ENCODE results near the gene DLX4.

Gene DLX4, protein sequence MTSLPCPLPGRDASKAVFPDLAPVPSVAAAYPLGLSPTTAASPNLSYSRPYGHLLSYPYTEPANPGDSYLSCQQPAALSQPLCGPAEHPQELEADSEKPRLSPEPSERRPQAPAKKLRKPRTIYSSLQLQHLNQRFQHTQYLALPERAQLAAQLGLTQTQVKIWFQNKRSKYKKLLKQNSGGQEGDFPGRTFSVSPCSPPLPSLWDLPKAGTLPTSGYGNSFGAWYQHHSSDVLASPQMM

DNA sequence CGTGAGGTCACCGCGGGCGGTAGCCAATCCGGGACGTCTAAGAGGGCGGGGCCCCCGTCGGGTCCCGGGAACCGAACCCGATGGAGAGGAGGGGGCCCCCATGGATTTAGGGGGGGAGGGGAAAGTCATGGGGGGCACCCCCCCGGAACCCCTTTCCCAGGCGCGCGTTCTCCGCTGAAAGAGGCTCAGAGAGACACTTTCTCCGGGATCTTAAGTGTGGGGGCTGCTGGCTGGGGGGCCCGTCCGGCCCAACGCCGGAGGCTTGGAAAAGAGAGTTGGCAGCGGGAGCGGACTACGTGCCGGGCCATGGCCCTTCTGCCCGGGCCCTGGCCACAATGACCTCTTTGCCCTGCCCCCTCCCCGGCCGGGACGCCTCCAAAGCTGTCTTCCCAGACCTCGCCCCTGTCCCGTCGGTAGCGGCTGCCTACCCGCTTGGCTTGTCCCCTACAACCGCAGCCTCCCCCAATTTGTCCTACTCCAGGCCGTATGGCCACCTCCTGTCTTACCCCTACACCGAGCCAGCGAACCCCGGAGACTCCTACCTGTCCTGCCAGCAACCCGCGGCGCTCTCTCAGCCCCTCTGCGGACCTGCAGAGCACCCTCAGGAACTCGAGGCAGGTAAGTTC is at the start of gene DLX4:
DLX4 (plus strand) TSS at position 57 of the 626 bp plus-strand sequence; CDS start at position 336, 279 bp downstream.
- TF ChIP-seq, protein P1, sequence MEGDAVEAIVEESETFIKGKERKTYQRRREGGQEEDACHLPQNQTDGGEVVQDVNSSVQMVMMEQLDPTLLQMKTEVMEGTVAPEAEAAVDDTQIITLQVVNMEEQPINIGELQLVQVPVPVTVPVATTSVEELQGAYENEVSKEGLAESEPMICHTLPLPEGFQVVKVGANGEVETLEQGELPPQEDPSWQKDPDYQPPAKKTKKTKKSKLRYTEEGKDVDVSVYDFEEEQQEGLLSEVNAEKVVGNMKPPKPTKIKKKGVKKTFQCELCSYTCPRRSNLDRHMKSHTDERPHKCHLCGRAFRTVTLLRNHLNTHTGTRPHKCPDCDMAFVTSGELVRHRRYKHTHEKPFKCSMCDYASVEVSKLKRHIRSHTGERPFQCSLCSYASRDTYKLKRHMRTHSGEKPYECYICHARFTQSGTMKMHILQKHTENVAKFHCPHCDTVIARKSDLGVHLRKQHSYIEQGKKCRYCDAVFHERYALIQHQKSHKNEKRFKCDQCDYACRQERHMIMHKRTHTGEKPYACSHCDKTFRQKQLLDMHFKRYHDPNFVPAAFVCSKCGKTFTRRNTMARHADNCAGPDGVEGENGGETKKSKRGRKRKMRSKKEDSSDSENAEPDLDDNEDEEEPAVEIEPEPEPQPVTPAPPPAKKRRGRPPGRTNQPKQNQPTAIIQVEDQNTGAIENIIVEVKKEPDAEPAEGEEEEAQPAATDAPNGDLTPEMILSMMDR (IDR thresholded peaks at IDR 0.05): no peak

DNA sequence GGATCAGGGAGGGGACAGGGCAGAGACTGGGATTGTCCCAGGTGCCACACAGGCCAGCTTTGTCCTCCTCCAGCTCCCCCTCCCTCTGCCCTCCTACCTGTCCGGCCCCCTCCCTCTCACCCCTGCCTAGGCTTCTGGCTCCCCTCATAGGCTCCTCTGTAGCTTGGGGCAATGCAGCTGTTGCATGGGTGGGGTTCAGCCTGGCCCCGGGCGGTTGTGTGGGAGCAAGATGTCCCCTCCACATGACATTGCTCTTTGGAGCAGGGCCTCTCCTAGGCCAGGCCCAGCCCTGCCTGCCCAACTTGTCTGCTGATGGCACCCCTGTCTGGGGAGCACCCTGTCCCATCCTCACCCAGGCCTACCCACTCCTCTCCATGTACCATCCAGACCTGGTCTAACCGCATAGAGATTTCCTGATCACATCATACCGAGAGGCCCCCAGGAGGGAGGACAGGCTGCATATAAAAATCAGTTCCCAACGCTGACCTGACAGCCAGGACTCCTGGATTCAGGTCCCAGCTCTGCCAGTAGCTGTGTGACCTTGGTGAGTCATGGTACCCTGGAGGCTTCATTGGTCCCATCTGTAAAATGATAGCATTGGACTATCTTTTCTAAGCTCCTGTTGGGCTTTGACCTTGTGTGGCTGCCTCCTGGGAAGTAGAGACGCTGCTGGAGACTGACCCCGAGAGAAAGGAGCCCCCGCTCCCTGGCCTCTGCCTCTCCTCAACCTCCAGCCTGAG is 48.8 kb upstream of the DLX4 start:
- TF ChIP-seq, protein P1 (IDR thresholded peaks at IDR 0.05): no peak

DNA sequence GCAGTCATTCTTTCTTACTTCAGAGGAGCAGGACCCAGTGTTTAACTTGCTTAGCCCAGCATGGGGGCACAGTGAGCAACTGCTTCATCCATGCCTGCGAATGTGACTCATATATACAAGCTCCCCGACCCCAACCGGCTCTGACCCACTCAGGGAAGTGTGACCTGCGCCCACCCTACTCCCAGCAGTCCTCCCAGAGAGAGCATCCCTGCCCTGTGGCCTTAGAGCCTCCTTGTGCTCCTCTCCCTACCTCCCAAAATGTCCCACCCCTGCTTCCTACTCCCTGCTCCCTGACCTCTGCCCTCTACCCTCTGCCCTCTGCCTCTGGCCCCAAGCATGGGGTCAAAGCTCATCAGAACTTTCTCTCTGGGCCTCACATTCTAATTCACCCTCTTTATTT is 46.9 kb upstream of the DLX4 start:
- TF ChIP-seq, protein P1 (IDR thresholded peaks at IDR 0.05): no peak

DNA sequence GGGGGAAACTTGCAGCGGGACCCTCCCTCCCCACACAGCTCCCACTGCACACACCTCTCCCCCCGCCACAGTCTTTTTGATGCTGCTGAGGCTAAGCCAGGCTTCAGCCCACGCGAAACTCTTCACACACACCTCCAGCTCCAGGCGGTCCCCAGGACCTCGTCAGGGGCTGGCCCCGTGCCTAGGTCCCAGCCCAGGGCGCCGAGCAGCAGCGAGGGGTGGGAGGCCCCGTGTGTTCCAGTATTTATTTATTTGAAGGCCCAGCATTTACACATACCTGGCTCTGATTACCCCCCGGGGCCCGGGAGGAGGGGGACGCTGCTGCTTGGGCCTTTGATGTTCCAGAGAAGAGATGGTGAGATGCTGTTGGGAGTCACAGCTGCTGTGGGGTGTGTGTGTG is 44.9 kb upstream of the DLX4 start:
- TF ChIP-seq, protein P1 (IDR thresholded peaks at IDR 0.05): no peak

DNA sequence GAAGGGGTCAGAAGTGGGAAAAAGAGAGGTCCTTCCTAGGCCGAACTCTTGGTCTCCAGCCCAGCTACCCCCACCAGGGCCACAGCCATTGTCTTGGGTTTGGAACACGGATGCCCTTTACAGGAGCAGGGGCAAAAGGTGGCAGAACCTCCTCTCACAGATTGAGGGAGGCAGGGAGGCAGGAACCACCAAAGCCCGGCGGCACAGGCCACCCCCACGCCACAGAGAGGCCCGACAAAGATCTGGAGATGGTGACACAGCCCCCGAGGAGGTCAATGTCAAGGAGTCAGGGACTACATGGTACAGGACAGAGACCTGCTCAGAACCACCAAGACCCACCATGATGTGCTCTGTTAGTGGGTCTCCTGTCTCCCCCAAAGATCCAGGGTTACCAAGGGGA is 44.4 kb upstream of the DLX4 start:
- TF ChIP-seq, protein P1 (IDR thresholded peaks at IDR 0.05): no peak

DNA sequence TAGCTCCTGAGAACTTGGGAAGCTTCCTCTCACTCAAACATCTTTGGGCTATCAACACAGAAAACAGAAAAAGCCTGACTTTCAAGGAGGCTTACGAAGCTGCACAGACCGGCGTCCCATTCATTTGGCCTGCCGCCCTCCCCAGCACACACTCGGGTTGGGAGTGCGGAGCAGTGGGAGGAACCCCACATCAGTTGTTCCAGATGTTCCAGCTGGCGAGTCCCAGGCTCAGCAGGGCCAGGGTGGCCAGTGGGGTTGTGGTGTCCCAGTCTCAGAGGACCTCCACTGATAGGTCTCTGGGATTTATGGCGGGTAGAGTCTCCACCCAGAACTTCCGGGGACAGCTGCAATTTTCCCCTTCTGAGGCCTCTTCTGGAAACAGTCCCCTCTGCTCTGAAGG is 43.1 kb upstream of the DLX4 start:
- TF ChIP-seq, protein P1 (IDR thresholded peaks at IDR 0.05): no peak

DNA sequence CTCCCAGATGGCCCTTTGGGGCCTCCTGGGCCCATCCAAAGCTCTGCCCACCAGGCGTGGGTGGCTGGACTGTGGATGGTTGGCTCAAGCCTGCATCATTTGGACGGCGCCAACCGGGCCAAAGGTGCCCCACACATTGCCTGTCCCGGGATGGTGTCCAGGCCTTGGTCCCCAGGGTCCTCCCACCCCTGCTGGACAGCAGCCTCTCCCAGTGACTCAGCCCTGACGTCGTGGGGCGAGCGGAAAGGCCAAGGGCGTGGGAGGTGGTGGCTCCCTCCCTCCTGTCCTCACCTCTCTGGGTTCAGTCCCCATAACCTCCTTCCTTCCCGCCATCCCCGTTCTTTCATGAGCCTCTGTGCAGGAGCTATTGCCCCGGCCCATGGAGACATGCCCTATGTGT is 42.1 kb upstream of the DLX4 start:
- TF ChIP-seq, protein P1 (IDR thresholded peaks at IDR 0.05): no peak

Measured in LNCAP (cell line).